Muscle of arm (tissue), 12 donors: ENCODE data around the gene C1QTNF12. TPM values are rescaled to one million over a fixed set of nuclear protein-coding genes. Genes with fewer than 3 reads are reported as not detected.

Source experiments
- DNase-seq: peaks from one replicate; pipeline ENCODE4 v3.0.0-alpha.2; 2013
- polyA plus RNA-seq, 12 donors: library from polyadenylated mRNA; unstranded; fragments of 120-200 nt; gene quantifications; one replicate each; pipeline ENCODE4 v1.2.1, GENCODE V29; 2013; ENCODE audit not compliant: insufficient read length in 12 of 12

C1QTNF12 gene
- polyA plus RNA-seq, 12 donors, result 2.0 to 5.4 (median 2.4) TPM; not detected in 2

DNA sequence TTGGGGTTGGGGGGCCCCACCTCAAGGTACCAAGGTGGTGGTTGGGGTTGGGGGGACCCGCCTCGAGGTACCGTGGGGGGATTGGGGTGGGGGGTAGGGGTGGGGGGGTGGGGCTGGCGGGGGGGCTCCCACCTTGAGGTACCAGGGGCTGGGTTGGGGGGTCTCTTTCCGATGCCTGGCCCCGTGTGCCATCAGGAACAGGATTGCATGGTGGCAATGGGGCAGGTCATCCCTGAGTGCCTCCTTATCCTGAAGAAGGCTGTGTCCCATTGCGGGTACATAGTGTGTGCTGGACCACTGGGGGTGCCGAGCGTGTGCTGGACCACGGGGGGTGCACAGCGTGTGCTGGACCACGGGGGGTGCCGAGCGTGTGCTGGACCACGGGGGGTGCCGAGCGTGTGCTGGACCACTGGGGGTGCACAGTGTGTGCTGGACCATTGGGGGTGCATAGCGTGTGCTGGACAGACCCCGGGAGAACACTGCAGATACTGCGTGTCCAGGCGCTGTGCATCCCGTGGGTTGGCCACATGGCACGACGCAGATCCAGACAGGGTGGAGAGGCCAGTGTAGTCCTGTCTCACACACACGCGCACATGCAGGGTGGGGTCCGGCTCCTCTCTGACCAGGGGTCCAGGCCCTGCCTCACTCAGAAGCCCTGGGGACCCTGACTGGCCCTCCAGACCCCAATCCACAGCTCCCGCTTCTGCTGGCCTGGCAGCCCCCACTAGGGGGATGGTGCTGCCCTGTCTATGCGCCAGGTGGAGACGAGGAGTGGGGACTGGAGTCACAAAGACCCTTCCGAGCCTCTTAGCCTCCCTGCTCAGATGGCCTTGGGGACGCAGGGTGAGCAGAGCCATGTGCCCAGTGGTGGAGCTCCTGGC lies 37.9 kb upstream of the C1QTNF12 start:
- DNase-seq, result no peak

DNA sequence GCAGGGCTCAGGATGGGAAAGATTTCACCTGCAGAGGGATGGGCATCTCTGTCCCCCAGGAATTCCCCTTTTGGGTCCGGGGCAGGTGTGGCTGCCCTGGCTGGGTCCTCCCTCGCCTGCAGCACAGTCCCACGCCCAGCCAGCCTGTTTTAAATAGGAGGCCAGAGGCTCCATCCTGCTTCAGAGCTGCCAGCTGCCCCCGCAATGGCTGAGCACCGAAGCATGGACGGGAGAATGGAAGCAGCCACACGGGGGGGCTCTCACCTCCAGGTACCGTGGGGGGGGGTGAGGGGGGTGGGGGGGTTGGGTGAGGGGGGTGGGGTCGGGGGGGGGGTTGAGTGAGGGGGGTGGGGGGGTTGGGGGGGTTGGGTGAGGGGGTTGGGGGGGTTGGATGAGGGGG lies 37.3 kb upstream of the C1QTNF12 start:
- DNase-seq, result no peak

DNA sequence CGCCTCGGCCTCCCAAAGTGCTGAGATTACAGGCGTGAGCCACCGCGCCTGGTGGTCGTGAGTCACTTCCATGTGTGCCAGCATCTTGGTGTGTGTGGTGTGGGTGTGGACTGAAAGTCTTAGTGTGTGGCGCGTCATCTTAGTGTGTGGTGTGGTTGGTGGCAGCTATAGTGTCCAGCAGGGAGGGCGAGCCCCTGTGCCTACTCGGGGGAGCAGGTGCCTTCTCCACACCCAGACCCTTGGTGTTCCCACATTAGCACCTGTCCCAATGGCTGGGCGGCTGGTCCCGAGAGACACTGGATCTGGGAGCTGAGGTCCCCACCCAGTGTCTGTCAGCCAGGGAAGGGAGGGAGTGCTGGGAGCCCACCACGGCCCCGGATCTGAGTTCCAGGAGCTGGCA lies 36.5 kb upstream of the C1QTNF12 start:
- no peak for DNase-seq

DNA sequence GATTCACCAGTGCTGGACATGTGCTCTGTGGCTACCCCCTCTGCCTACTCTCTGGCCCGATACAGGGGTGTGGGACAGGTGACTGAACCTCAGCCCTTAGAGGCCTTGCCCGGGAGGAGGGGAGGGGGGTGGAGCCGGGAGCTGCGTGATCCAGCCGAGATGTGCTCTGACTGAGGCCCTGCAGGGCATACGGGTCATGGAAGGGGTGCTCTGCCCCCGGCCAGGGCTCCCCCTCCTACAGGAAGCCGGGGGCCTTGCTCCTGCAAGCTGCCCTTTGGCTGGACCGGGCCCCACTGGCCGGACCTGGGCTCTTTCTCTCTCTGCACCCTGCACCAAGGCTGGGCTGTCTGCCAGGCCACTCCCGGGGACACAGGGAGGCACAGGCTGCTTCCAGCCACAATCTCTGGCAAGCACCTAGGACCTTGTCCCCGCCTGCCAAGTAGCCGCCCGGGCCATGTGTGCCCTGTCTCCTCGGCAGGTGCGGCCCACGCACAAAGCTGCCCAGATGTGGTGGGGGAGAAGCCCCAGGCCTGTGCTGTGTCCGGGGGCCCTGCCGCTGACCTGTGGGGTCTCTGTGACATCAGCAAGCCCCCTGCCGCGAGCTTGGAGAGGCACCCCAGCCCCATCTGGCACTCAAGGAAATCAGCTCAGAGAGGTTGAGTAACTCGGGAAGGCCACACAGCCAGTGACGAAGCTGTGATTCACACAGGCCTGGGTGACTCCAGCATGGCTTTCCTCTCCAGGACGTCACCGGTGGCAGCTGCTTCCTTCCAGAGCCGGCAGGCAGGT lies 35.2 kb upstream of the C1QTNF12 start:
- no peak for DNase-seq

DNA sequence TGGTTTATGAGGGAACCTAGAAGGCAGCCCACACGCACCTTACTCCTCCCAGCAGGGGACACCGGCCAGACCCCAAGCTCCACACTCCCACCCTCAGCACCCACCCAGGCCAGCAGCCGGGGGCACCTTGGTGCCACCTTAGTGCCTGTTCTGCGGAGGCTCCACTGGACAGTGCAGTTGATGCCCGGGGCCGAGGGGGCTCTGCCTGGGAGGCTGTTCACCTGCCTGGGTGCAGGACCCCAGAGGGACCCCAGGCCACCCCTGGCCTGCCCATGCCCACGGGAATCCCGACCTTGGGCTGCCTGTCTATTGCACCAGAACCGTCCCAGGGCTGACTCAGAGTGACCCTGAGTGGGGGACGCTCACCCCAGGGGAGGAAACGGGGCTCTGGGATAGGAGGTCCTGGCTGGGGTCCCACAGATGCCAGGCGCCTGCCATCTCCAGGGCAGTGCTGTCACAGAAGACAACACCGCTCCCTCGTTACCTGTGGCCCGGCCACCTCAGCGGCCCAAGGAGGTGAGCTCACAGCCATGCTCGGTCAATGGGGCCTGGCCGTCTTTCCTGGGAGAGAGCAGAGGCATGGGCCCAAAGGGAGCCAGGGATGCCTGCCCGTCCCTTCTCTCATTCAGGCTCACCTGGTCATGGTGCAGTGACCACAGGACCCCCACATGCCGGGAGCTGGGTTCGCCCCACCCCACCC lies 34.4 kb upstream of the C1QTNF12 start:
- no peak for DNase-seq

DNA sequence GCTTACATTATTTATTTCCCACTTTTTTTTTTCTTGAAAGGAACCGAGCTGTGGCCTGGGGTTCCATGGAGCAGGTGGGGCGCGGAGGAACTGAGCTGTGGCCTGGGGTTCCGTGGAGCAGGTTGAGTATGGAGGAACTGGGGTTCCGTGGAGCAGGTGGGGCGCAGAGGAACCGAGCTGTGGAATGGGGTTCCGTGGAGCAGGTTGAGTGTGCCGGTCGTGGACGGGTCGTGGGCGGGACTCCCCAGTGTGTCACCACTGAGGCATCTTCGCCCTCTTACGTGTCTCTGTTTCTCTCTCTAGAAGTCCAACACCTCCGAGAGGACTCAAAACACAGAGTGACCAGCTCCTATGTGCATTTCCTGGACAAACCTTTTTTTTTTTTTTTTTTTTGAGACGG lies 32.5 kb upstream of the C1QTNF12 start:
- DNase-seq, result no peak

DNA sequence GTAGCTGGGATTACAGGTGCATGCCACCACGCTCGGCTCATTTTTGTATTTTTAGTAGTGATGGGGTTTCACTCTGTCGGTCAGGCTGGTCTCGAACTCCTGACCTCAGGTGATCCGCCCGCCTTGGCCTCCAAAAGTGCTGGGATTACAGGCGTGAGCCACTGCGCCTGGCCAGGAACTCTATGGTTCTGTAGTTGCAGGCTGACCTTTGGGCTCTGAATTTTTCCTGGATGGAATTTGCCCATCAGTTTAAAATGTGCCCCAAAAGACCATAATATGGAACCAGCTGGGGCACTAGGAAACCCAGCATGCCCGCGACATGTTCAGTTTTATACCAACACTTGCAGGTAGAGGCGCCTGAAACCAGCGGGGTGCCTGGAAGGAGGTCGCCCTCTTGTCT lies 32.1 kb upstream of the C1QTNF12 start:
- no peak for DNase-seq

DNA sequence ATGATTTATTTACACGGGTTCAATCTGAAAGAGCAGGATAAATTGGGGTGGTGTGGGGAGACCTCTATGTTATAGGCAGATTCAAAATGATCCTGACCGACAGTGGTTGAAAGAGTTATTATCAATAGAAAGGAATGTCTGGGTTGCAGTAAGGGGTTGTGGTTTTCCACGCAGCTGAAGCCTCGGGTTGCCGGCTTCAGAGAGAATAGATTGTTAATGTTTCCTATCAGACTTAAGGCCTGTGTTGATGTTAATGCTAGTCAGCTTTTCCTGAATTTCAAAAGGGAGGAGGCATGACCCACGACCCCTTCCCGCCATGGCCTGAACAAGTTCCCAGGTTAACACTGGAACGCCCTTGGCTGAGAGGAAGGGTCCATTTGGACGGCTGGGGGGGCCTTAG lies 29.3 kb upstream of the C1QTNF12 start:
- DNase-seq, result no peak

DNA sequence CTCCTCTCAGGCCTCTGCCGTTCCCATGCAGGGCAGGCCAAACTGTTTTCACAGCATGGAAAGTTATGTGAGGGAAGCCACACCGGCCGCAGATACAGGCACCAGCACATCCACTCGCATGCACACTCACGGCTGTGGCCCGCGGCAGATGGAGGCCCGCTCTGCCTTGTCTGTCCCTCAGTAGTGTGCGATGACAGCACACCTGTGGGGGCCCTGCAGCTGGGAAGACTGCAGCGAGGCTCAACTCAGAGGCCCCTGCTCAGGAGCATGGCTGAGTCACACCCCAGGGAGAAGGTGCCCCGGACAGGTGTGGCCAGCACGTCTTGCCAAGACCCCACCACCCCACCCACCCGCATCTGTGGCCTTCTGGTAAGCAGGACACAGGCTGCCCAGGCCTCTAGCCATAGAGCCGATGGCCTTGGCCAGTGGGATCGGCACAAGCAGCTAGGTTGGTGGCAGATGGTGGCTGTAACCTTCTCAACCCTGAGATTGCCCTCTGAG lies 28.5 kb upstream of the C1QTNF12 start:
- DNase-seq, result no peak

DNA sequence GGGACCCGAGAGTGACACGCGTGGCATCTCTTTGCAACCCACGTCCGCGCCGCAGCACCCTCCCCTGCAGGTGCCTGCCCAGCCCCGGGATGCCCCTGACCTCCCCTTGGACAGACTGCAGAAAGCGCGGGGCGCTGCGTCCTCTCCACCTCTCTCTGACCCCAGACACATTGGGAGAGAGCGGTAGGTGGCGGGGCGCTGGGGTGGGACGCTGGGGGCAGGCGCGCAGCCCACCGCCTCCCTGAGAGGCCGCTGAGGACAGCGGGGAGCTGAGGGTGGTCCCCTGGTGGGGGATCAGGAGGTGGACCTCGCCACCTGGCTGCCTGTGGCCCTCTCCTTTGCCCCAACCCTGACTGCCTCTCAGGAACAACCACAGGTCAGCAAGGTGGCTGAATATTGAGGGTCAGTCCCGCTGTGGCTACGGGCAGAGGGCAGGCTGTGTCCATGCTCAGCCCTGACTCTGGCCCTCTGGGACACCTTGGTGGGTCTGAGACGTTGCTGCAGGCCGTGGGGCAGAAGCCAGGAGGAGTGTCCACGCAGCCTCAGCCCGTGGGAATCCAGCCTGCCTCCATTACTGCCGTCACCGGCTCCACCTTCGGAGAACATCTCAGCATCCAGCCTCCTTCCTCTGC lies 27.9 kb upstream of the C1QTNF12 start:
- DNase-seq, result no peak

DNA sequence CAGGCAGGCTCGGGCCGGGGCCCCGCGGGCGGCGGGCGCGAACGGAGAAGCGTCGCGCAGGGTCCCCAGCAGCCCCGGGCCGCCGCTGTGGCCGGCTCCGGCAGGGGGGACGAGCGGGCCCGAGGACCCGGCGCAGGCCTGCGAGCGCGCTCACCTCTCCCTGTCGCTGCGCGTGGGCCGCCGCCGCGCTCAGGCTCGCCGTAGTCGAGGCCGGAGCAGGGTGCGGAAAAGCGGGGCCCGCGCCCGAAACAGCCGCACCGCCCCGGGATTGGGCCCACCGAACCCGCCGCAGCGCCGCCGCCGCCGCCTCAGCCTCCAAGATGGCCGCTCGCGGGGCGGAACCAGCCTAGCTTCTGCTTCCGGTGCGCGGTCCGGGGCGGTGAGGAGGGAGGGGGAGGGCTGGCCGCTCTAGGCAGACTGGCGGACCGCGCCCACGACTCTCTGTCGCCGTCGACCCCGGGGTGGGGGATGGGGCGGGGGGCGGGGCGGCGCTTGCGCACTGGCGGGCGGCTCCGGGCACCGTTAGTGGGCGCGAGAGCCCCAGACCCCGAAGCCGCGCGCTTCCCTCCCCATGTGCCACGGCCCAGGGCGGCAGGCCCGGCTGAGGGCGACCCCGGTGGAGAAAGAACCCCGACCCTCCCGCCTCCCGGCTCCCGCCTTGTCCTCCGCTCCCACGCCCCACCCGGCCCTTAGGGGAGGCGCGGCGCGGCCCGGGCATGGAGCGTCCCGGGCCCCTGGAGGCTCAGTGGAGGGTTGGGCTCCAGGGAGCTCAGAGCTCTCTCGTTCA lies 27.2 kb upstream of the C1QTNF12 start, which contains the start of gene UBE2J2:
Gene UBE2J2, minus strand, starts transcription at position 343 of the 787 bp plus-strand sequence. CDS start 5,862 bp downstream, outside the sequence.
- DNase-seq, result peak; percentile 90

DNA sequence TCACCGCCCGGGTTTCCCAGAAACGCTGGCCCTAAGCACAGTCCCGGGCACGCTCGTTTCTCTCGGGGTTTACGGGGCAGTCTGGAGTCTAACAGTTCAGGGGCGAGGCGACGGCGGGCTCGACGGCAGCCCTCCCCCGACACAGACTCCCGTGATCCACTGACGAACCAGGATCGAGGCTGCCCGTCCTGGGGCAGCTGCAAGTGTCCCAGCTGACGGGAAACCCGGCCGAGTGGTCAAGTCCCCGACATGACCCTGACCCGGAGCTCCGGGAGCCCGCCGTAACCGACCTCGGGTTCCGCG lies 26.6 kb upstream of the C1QTNF12 start:
- DNase-seq, result no peak

DNA sequence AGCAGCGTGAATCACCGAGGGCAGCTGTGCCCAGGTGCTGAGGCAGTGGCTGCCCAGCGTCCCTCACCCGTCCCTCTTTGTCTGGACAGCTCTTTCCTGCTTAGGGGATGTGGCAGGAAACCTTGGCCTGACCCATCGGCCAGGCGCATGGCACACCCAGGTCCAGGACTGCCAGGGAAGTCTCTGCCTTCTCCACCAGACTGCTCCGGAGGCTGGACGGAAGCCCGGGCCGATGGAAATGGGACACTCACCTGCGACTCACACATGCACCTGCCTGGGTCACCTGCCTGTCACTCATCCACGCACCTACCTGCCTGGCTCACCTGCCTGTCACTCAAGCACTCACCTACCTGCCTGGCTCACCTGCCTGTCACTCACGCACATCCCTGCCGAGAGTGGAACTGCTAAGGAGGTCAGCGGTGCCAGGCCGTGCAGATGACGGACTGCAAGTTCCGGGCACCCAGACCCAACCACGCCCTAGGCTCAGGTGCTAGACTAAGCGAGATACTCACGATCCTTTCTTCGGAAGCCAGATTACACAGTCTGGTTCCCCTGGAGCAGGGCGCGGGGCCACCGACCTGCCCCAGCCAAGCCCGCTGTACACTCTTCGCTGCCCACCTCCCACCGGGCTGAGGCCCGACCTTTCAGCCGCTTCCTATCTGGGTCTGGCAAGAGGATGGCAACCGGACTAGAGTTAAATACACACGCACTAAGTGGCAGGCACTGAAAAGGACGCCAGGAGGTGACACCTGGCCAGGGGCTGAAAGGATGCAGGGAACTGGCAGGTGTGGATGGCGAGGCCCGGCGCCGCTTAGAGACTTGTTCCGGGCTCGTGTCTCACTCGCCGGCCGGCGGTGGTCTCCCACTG lies 26.1 kb upstream of the C1QTNF12 start:
- no peak for DNase-seq

DNA sequence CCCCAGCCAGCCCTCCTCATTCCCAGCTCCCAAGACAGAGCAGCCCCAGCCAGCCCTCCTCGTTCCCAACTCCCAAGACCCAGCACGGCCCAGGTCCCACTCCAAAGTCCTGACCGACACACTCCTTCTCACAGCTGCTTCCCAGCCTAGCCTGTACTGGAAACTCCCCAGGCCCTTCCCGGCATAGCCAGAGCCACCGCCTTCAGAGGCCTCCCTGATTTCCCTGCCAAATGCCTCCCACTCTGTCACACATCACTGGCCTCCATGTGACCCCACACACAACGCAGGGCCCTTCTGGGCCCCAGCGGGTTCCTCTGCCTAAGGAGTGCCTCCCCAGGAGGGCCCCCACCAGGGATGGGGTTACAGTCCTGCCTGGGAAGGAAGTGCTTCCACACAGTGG lies 24.3 kb upstream of the C1QTNF12 start:
- no peak for DNase-seq

DNA sequence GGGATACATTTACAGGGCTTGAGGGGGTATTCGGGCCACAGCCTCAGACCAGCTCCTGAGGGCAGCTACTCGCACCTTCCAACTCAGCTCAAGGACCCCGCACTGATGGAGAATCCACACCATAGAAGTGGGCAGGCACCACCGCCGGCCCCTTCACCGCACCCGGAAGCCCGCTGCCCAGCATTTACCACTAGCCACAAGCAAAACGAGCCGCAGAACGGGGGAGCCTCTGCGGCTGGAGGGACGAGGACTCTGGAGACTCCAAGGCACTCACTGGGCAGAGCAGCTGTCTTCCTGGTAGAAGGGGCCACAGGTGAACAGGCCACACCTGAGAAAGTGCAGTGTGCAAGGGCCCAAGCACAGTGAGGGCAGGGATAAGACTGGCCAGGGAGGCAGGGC lies 21.8 kb upstream of the C1QTNF12 start:
- DNase-seq, result no peak

DNA sequence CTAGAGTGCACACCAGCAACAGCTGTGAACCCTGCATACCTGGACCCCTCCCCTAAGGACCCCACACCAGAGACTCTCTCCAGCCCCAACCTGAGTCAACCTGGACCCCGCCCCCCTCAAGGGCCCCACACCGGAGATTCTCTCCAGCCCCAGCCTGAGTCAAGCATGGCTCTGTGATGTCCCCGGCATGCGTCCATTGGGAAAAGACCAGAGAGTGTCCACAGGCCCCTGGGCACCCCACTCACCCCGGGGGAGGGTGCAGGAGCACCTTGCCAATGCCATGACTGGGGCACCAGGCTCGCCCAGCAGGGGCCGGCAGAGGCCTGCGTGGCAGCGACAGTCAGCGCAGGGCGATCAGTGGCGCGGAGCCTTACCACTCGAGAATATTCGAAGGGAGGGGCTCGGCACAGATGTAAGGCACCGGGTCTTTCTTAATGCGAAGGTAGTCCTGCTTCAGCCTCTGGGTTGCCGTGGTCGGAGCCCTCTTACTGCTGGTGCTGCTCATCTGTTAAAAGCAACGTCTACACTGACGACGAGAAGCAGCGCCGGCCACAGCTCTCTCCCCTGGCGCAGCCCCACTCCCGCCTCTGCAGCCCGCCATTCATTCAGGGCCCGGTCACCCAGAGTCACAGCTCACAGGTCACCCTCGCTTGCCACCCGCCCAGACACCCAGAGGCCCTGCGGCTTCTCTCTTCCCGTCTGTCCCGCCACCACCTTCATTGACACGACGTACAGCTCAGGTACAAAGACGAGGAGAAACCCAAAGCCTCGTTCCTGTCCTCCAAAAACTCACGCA lies 21.2 kb upstream of the C1QTNF12 start:
- DNase-seq, result no peak

DNA sequence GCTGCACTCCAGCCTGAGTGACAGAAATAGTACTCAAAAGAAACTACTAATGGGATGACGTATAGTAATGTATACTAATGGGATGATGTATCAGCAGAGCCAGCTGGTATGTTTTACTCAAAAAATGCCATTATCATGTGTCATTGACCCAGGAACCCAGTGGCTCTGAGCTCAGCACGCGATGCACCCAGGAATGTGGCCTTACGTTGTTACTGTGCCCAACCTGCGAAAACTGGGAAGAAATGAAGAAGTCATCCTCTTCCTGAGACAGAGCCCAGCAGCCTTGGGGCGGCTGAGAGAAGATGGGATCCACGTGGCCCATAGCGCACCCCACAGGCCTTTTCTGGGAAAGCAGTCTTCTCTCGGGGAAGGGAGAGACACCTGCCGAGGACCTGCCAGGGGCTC lies 18.3 kb upstream of the C1QTNF12 start:
- no peak for DNase-seq

DNA sequence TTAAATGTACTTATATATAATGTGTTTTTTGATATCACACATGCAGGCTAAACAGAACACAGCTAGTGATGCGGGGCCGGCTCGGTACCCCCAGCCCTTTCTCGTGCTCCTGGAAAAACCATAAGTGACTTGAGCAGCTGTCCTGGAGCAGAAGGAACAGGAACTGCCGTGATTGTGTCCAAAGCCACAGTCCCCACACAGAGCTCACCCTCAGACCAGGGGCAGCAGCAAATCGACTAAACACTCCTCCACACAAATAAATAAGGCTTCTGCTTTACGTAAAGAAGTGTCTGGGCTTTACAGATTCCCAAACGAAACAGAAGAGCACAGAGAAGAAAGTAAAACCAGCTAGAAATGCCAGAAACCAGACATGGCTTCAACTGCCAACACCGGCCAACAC lies 17.5 kb upstream of the C1QTNF12 start:
- no peak for DNase-seq

DNA sequence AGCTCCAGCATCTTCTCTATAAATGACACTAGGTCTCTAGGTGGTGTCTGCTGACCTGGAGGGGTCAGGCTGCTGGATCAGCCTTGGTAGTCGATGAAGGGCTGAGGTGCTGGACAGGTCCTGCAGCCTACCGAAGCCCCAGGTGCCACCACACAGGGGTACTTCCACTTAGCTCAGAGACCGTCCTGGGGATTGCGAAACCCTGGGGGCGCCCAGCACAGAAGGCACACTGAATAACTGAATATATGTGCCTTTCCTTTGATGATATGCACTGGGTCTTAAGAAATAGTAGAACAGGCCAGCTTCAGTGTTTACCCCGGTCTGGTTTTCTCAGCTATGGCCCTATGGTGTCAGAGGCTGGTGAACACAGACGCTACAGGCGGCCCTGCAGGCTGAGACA lies 16.2 kb upstream of the C1QTNF12 start:
- no peak for DNase-seq
